PC-3 (cell line): ENCODE results near the gene ATOSA.

ENCODE experiments used
- EZH2 ChIP-seq: fragments of 300-600 bp; sonication (generic); IDR thresholded peaks from one replicate; pipeline ENCODE4 v1.6.1; 2017; ENCODE audit warnings: antibody characterized with exemption, mild to moderate bottlenecking, low read length; ENCODE audit not compliant: unreplicated experiment
- EZH2phosphoT487 ChIP-seq: fragments of 300-600 bp; sonication (generic); IDR thresholded peaks from 2 replicates; pipeline ENCODE4 v1.6.1; 2018; ENCODE audit warnings: mild to moderate bottlenecking, antibody characterized with exemption, low read length, borderline replicate concordance
- TF ChIP-seq, protein P1 (sequence below): fragments of 300-600 bp; sonication (generic); conservative IDR thresholded peaks from 2 replicates; pipeline ENCODE4 v1.5.1; 2017; ENCODE audit warnings: antibody characterized with exemption, low read depth, mild to moderate bottlenecking, low read length

DNA sequence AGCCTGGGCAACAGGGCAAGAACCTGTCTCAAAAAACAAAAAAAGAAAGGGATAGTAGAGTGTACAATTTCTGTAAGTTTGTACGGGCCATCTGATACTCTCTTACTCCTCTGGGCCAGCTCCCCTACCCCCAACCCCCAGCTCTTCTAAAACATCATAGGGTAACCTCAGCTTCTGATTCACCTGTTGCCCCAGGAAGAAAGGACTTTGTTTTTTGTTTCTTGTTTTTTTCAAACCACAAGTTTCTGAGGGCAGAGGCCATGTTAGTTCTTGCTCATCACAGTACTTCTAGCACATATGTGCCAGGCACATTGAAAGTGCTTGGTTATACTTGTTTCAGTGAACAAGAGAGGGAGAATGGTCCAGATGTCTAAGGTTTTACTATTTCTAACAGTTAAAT, 20.2 kb downstream of the ATOSA start:
- TF ChIP-seq, protein P1, sequence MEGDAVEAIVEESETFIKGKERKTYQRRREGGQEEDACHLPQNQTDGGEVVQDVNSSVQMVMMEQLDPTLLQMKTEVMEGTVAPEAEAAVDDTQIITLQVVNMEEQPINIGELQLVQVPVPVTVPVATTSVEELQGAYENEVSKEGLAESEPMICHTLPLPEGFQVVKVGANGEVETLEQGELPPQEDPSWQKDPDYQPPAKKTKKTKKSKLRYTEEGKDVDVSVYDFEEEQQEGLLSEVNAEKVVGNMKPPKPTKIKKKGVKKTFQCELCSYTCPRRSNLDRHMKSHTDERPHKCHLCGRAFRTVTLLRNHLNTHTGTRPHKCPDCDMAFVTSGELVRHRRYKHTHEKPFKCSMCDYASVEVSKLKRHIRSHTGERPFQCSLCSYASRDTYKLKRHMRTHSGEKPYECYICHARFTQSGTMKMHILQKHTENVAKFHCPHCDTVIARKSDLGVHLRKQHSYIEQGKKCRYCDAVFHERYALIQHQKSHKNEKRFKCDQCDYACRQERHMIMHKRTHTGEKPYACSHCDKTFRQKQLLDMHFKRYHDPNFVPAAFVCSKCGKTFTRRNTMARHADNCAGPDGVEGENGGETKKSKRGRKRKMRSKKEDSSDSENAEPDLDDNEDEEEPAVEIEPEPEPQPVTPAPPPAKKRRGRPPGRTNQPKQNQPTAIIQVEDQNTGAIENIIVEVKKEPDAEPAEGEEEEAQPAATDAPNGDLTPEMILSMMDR = no peak
- no peak for TF ChIP-seq EZH2
- TF ChIP-seq EZH2phosphoT487 = no peak
